K562 (cell line): ENCODE data around the gene GUK1. TPM values are rescaled to one million over a fixed set of nuclear protein-coding genes. Genes with fewer than 3 reads are reported as not detected.
A peak's percentile ranks its signal among the peaks of the same experiment; 100 is the strongest.

ENCODE experiments used
- ATAC-seq: fragments of 200-7000 bp; cut with Tn5 transposase; 3 replicates; pipeline ENCODE4 v1.9.1; 2020; ENCODE audit warnings: moderate library complexity
- BruUV-seq: library from RNA; stranded (reverse); fragments of 400-500 nt; replicated peaks from 2 replicates; lab custom pipeline; 2021; lab: Mats Ljungman, UMichigan
- CTCF ChIA-PET: fragments of 300-600 bp; formaldehyde crosslinking; extraction: SDS; loops from one replicate; lab custom pipeline; 2021; ENCODE audit warnings: low intra/inter-chr PET ratio; lab: Yijun Ruan, JAX
- POLR2A ChIA-PET: fragments of 300-600, 350-650 bp; sonication (Branson Sonifier 250); formaldehyde crosslinking; extraction: SDS; loops from one replicate; lab custom pipeline; 2021; ENCODE audit warnings: antibody characterized with exemption, inconsistent platforms; lab: Yijun Ruan, JAX
- DNase-seq, 4 experiments: peaks; one replicate each; pipeline versions ENCODE4 v3.0.0 to v3.0.0-alpha.2; 2011 to 2018; ENCODE audit warnings: low spot score in 3 of 4, mixed read lengths in 3 of 4; ENCODE audit errors: extremely low read depth in 1 of 4
- FAIRE-seq: peaks from 2 replicates; lab custom pipeline; 2011; peaks lifted over from hg19 to GRCh38; lab: Jason Lieb, UNC
- H2AFZ ChIP-seq: 2 replicates; pipeline ENCODE4 v1.6.0; 2011; ENCODE audit warnings: low read depth, low read length, control low read depth, inconsistent platforms
- H3K27ac ChIP-seq: fragments of 200-600 bp; 3 replicates; pipeline ENCODE4 v1.8.0; 2011; ENCODE audit warnings: low read depth, mild to moderate bottlenecking, control low read depth, inconsistent platforms, low read length, moderate library complexity, mixed read lengths; ENCODE audit errors: extremely low read depth
- H3K27me3 ChIP-seq, 2 experiments: fragments of 300-600 bp in 1 of 2; 2 replicates in 1 of 2; 3 replicates in 1 of 2; pipeline versions ENCODE4 v1.6.0 to v1.8.0; 2011; ENCODE audit warnings: inconsistent platforms in 2 of 2, low read length in 2 of 2, mild to moderate bottlenecking in 1 of 2, mixed read lengths in 1 of 2, moderate library complexity in 1 of 2; ENCODE audit not compliant: control insufficient read depth in 2 of 2, insufficient read depth in 2 of 2
- H3K36me3 ChIP-seq: fragments of 300-600 bp; 3 replicates; pipeline ENCODE4 v1.8.0; 2011; ENCODE audit warnings: mild to moderate bottlenecking, low read length, inconsistent platforms; ENCODE audit not compliant: control insufficient read depth, insufficient read depth
- H3K4me1 ChIP-seq, 2 experiments: fragments of 200-600 bp in 1 of 2; replicated peaks in 1 of 2; 2 replicates in 1 of 2; 3 replicates in 1 of 2; pipeline versions ENCODE4 v1.5.1 to v1.8.0; 2011; ENCODE audit warnings: inconsistent platforms in 2 of 2, low read length in 2 of 2, mild to moderate bottlenecking in 1 of 2, mixed read lengths in 1 of 2, moderate library complexity in 1 of 2; ENCODE audit not compliant: control insufficient read depth in 2 of 2, insufficient read depth in 2 of 2
- H3K4me2 ChIP-seq: 2 replicates; pipeline ENCODE4 v1.6.1; 2011; ENCODE audit warnings: low read length, control low read depth, inconsistent platforms, mixed read lengths; ENCODE audit not compliant: insufficient read depth
- H3K4me3 ChIP-seq: fragments of 200-600 bp; sonication (generic), shearing (Covaris generic); 2 replicates; pipeline ENCODE4 v1.5.1; 2016; ENCODE audit warnings: control low read depth, inconsistent platforms
- H3K79me2 ChIP-seq: fragments of 200-600 bp; 3 replicates; pipeline ENCODE4 v1.8.0; 2011; ENCODE audit warnings: low read length, inconsistent platforms; ENCODE audit not compliant: control insufficient read depth, insufficient read depth
- H3K9ac ChIP-seq, 2 experiments: 2 replicates each; pipeline versions ENCODE4 v1.6.0 to v1.6.1; 2011; ENCODE audit warnings: low read depth in 2 of 2, low read length in 2 of 2, control low read depth in 1 of 2, inconsistent platforms in 1 of 2, mild to moderate bottlenecking in 1 of 2, mixed read lengths in 1 of 2; ENCODE audit not compliant: insufficient read depth in 1 of 2
- H3K9me1 ChIP-seq: one replicate; pipeline ENCODE4 v1.6.0; 2011; ENCODE audit warnings: inconsistent platforms, mild to moderate bottlenecking, low read length, moderate library complexity; ENCODE audit not compliant: control insufficient read depth, insufficient read depth
- H3K9me3 ChIP-seq: replicated peaks from 2 replicates; pipeline ENCODE4 v1.5.1; 2011; ENCODE audit warnings: low read depth, low read length, inconsistent platforms; ENCODE audit not compliant: control insufficient read depth, insufficient read depth
- H4K20me1 ChIP-seq: replicated peaks from 2 replicates; pipeline ENCODE4 v1.6.1; 2011; ENCODE audit warnings: low read length, inconsistent platforms, mixed read lengths; ENCODE audit not compliant: control insufficient read depth, insufficient read depth
- CTBP1 ChIP-seq: fragments of 450-650 bp; IDR thresholded peaks from 2 replicates; pipeline ENCODE4 v1.6.1; 2016; ENCODE audit warnings: borderline replicate concordance
- EWSR1 ChIP-seq: fragments of 450-650 bp; IDR thresholded peaks from 2 replicates; pipeline ENCODE4 v1.6.1; 2018; ENCODE audit warnings: borderline replicate concordance, mild to moderate bottlenecking, low read depth, moderate library complexity; ENCODE audit not compliant: partially characterized antibody
- GABPA ChIP-seq: fragments of 200-800 bp; sonication (Bioruptor generic); conservative IDR thresholded peaks from 2 replicates; pipeline ENCODE4 v1.6.1; 2016; ENCODE audit warnings: low read depth, missing genetic modification characterization, missing compliant biosample characterization
- HMGN3 ChIP-seq: IDR thresholded peaks from 2 replicates; pipeline ENCODE4 v1.6.1; 2011; ENCODE audit warnings: borderline replicate concordance, low read depth, mild to moderate bottlenecking, mixed read lengths, low read length; ENCODE audit not compliant: insufficient read length; ENCODE audit errors: extremely low read depth
- RNF2 ChIP-seq: sonication (generic); IDR thresholded peaks from 2 replicates; pipeline ENCODE4 v1.6.1; 2016
- SAFB2 ChIP-seq: fragments of 200-400 bp; formaldehyde crosslinking; IDR thresholded peaks from 2 replicates; pipeline ENCODE4 v1.6.1; 2018; ENCODE audit warnings: borderline replicate concordance, low read length, low read depth, moderate library complexity; ENCODE audit not compliant: severe bottlenecking
- TCF3 ChIP-seq: sonication (generic); formaldehyde crosslinking; IDR thresholded peaks from 2 replicates; pipeline ENCODE4 v1.4.0; 2020; ENCODE audit warnings: mild to moderate bottlenecking, missing genetic modification reagents
- XRCC5 ChIP-seq: fragments of 200-400 bp; formaldehyde crosslinking; IDR thresholded peaks from 2 replicates; pipeline ENCODE4 v1.6.1; 2017; ENCODE audit warnings: low read depth, mild to moderate bottlenecking, low read length
- ZFP30 ChIP-seq: fragments of 250-450 bp; sonication (Bioruptor Pico); IDR thresholded peaks from 2 replicates; pipeline ENCODE4 v1.8.0; 2022; ENCODE audit warnings: moderate library complexity, mild to moderate bottlenecking, inconsistent platforms, borderline replicate concordance
- ZNF384 ChIP-seq: IDR thresholded peaks from 2 replicates; pipeline ENCODE4 v1.6.1; 2012; ENCODE audit warnings: low read depth, low read length, improper control_type of control experiment
- WGBS: fragments of 100-300 bp; shearing (Covaris generic); methylation state at CpG from one replicate; pipeline ENCODE4 v1.1.6; 2016; ENCODE audit warnings: low coverage, mixed read lengths; ENCODE audit not compliant: insufficient coverage; ENCODE audit errors: missing lambda C conversion rate; 5-methylcytosine and 5-hydroxymethylcytosine counted together
- in situ Hi-C: fragments of 300-500 bp; cut with MboI; formaldehyde crosslinking; loops from 4 replicates; pipeline ENCODE4 v1.15.0; 2018; ENCODE audit warnings: inconsistent platforms, mixed read lengths
- intact Hi-C: fragments of 100-400 bp; cut with micrococcal nuclease; formaldehyde crosslinking; loops from 2 replicates; pipeline ENCODE4 v1.14.2; 2022
- polyA plus RNA-seq, 8 experiments: library from polyadenylated mRNA; depleted of rRNA in 4 of 8; stranded (reverse) in 5 of 8; unstranded in 3 of 8; fragments of >200 nt; fragmentation: Nextera tagmentation in 2 of 8; fragmentation: Illumina TruSeq in 1 of 8; extraction: Ambion mirVana in 2 of 8; extraction: Trizol in 1 of 8; gene quantifications; 2 replicates each; pipeline versions ENCODE4 v1.2.1 to v1.2.3, GENCODE V29; 2011 to 2014; ENCODE audit warnings: inconsistent platforms in 1 of 8, missing spikeins in 1 of 8
- total RNA-seq, 7 experiments: library from RNA; depleted of rRNA in 6 of 7; stranded (reverse); fragments of >200 nt in 6 of 7; fragmentation: Illumina TruSeq in 2 of 7; extraction: Trizol in 2 of 7; gene quantifications; 2 replicates each; pipeline versions ENCODE4 v1.2.1 to v1.2.3, GENCODE V29; 2011 to 2021; ENCODE audit warnings: low replicate concordance in 1 of 7
- TF ChIP-seq, protein P1 (sequence below): fragments of 250-450 bp; sonication (Bioruptor Pico); IDR thresholded peaks from 2 replicates; pipeline ENCODE4 v1.9.0; 2021; ENCODE audit warnings: mild to moderate bottlenecking, inconsistent platforms
- TF ChIP-seq, protein P2 (sequence below): sonication (generic); formaldehyde crosslinking; IDR thresholded peaks from 2 replicates; pipeline ENCODE4 v1.8.0; 2022; ENCODE audit warnings: mild to moderate bottlenecking, missing genetic modification reagents
- TF ChIP-seq, protein P3 (sequence below): fragments of 250-450 bp; sonication (Bioruptor Pico); IDR thresholded peaks from 2 replicates; pipeline ENCODE4 v1.6.1; 2021; ENCODE audit warnings: mild to moderate bottlenecking
- TF ChIP-seq, protein P4 (sequence below), 3 experiments: IDR thresholded peaks in 2 of 3; conservative IDR thresholded peaks in 1 of 3; 2 replicates each; pipeline ENCODE4 v1.5.1; 2011 to 2012; ENCODE audit warnings: low read length in 3 of 3, mild to moderate bottlenecking in 3 of 3, control low read depth in 2 of 3, improper control_type of control experiment in 1 of 3, inconsistent platforms in 1 of 3, low read depth in 1 of 3, mixed read lengths in 1 of 3, moderate library complexity in 1 of 3; ENCODE audit not compliant: insufficient read depth in 2 of 3

The GUK1 gene
- total and polyA plus RNA-seq, 9 of the 15 experiments (the other 6 are each of a cell fraction or from before 2014, with no cell fraction given), result 7.0 to 331 (median 132) TPM

DNA sequence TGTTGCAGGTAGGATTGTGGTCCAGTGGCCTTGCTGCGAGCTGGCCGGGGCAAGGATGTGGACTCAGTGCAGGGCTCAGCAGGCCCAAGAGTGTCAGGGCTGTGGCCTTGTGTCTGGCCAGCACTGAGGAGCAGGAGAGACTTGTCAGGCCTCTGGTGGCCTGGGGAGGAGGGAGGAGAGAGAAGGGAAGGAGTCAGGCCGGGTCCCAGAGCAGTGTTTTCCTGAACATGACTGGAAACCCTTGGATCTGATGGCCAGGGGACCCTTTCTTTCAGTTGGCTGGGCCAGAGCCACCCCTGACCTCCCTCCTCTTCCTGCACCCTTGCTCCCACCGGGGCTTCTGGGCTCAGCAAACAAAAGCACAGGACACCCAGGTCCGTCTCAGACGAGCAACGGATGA lies 30.6 kb downstream of the GUK1 start:
- BruUV-seq, result no TSS peak
- in situ Hi-C loops (no loop called here), intact Hi-C loops (no loop called here)
- FAIRE-seq (no peak), ATAC-seq (no peak), DNase-seq (no peak)
- H3K9me1 ChIP-seq, result no peaks in the 10 kb centered on the region
- H3K4me2 ChIP-seq, result no peak overlapping the region
- CTCF ChIA-PET, result no interaction called here
- peaks cover 12 to 50% of the 10 kb centered on the region in 2 experiments; a peak in 4 of 5 replicates for H3K4me1 ChIP-seq
- H3K27ac ChIP-seq, result no peak overlapping the region
- POLR2A ChIA-PET, result interaction anchor here (0.6 to 1.4 kb wide), 2 partner anchors 19 to 87 kb away, joined by 3 to 4 read pairs; no protein-coding TSS in a partner anchor
- H3K79me2 ChIP-seq, result peaks cover 14% of the 10 kb centered on the region
- TF ChIP-seq ZNF384 (no peak), TCF3 (no peak), SAFB2 (no peak), CTBP1 (no peak), ZFP30 (CRISPR knock-in tag) (no peak), EWSR1 (no peak), GABPA (tag) (no peak), RNF2 (no peak), HMGN3 (no peak), XRCC5 (no peak)
- TF ChIP-seq, protein P1, sequence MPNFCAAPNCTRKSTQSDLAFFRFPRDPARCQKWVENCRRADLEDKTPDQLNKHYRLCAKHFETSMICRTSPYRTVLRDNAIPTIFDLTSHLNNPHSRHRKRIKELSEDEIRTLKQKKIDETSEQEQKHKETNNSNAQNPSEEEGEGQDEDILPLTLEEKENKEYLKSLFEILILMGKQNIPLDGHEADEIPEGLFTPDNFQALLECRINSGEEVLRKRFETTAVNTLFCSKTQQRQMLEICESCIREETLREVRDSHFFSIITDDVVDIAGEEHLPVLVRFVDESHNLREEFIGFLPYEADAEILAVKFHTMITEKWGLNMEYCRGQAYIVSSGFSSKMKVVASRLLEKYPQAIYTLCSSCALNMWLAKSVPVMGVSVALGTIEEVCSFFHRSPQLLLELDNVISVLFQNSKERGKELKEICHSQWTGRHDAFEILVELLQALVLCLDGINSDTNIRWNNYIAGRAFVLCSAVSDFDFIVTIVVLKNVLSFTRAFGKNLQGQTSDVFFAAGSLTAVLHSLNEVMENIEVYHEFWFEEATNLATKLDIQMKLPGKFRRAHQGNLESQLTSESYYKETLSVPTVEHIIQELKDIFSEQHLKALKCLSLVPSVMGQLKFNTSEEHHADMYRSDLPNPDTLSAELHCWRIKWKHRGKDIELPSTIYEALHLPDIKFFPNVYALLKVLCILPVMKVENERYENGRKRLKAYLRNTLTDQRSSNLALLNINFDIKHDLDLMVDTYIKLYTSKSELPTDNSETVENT (CRISPR knock-in tag), result no peak
- TF ChIP-seq, protein P2, sequence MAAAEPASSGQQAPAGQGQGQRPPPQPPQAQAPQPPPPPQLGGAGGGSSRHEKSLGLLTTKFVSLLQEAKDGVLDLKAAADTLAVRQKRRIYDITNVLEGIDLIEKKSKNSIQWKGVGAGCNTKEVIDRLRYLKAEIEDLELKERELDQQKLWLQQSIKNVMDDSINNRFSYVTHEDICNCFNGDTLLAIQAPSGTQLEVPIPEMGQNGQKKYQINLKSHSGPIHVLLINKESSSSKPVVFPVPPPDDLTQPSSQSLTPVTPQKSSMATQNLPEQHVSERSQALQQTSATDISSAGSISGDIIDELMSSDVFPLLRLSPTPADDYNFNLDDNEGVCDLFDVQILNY, result no peak
- TF ChIP-seq, protein P3, sequence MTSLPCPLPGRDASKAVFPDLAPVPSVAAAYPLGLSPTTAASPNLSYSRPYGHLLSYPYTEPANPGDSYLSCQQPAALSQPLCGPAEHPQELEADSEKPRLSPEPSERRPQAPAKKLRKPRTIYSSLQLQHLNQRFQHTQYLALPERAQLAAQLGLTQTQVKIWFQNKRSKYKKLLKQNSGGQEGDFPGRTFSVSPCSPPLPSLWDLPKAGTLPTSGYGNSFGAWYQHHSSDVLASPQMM (CRISPR knock-in tag), result no peak
- TF ChIP-seq, protein P4, sequence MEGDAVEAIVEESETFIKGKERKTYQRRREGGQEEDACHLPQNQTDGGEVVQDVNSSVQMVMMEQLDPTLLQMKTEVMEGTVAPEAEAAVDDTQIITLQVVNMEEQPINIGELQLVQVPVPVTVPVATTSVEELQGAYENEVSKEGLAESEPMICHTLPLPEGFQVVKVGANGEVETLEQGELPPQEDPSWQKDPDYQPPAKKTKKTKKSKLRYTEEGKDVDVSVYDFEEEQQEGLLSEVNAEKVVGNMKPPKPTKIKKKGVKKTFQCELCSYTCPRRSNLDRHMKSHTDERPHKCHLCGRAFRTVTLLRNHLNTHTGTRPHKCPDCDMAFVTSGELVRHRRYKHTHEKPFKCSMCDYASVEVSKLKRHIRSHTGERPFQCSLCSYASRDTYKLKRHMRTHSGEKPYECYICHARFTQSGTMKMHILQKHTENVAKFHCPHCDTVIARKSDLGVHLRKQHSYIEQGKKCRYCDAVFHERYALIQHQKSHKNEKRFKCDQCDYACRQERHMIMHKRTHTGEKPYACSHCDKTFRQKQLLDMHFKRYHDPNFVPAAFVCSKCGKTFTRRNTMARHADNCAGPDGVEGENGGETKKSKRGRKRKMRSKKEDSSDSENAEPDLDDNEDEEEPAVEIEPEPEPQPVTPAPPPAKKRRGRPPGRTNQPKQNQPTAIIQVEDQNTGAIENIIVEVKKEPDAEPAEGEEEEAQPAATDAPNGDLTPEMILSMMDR (IDR thresholded peaks at IDR 0.05 in 2 of 3, conservative IDR thresholded peaks at IDR 0.05 in 1 of 3; ENCODE audit: insufficient read depth in 2 of 3, low read depth in 1 of 3, low read length in 3 of 3), result no peak
- H3K9me3 ChIP-seq, result no peaks in the 10 kb centered on the region
- no peaks in the 10 kb centered on the region for H3K27me3 ChIP-seq
- H3K9ac ChIP-seq, result peak overlapping the region in 1 of 2 experiments; percentile 68; a peak in 2 of 4 replicates
- H3K36me3 ChIP-seq, result peaks cover 7% of the 10 kb centered on the region; the same call in 1 of the 3 replicates
- WGBS, result 67% methylated on average over 7 of the region's 7 CpGs
- H2AFZ ChIP-seq, result no peak overlapping the region
- H4K20me1 ChIP-seq, result peaks cover 6% of the 10 kb centered on the region
- H3K4me3 ChIP-seq, result no peak overlapping the region
